OCI-LY3 (cell line): ENCODE results near the gene CTCF.

Experiments used
- H2AFZ ChIP-seq: fragments of 200-600, 300-600 bp; shearing (Covaris generic); 2 replicates; pipeline ENCODE4 v1.6.0; 2014; ENCODE audit warnings: antibody characterized with exemption, low read depth, low read length
- H3K27ac ChIP-seq: fragments of 200-600, 300-600 bp; sonication (generic); 2 replicates; pipeline ENCODE4 v1.5.1; 2014; ENCODE audit warnings: mild to moderate bottlenecking, low read length, moderate library complexity, mixed read lengths
- H3K27me3 ChIP-seq: fragments of 200-600, 300-600 bp; sonication (generic); 2 replicates; pipeline ENCODE4 v1.6.1; 2014; ENCODE audit warnings: low read depth, low read length, mixed read lengths
- H3K36me3 ChIP-seq: fragments of 200-600, 300-600 bp; sonication (generic); replicated peaks from 2 replicates; pipeline ENCODE3; 2014; ENCODE audit warnings: low read depth, low read length, mixed read lengths
- H3K4me1 ChIP-seq: fragments of 300-600, 200-600 bp; sonication (generic); 2 replicates; pipeline ENCODE4 v1.6.1; 2014; ENCODE audit warnings: low read length, mixed read lengths
- H3K4me2 ChIP-seq: fragments of 200-600, 300-600 bp; sonication (generic); 2 replicates; pipeline ENCODE4 v1.6.1; 2014; ENCODE audit warnings: low read length, mixed read lengths
- H3K4me3 ChIP-seq: fragments of 300-600, 200-600 bp; sonication (generic); 2 replicates; pipeline ENCODE4 v1.5.1; 2014; ENCODE audit warnings: antibody characterized with exemption, mild to moderate bottlenecking, low read length, moderate library complexity
- H3K79me2 ChIP-seq: fragments of 300-600, 200-600 bp; shearing (Covaris generic); 2 replicates; pipeline ENCODE4 v1.6.1; 2014; ENCODE audit warnings: mild to moderate bottlenecking, low read length, mixed read lengths
- H3K9ac ChIP-seq: fragments of 300-600, 200-600 bp; shearing (Covaris generic); 2 replicates; pipeline ENCODE4 v1.6.0; 2014; ENCODE audit warnings: mild to moderate bottlenecking, low read length, moderate library complexity
- H3K9me3 ChIP-seq: fragments of 200-600, 300-600 bp; shearing (Covaris generic); 2 replicates; pipeline ENCODE4 v1.6.1; 2014; ENCODE audit warnings: low read length, mixed read lengths; ENCODE audit not compliant: insufficient read depth
- H4K20me1 ChIP-seq: fragments of 200-600, 300-600 bp; sonication (generic); 2 replicates; pipeline ENCODE4 v1.6.1; 2016; ENCODE audit warnings: low read length, mixed read lengths; ENCODE audit not compliant: insufficient read depth
- EZH2phosphoT487 ChIP-seq: fragments of 200-600 bp; shearing (Covaris generic); IDR thresholded peaks from 2 replicates; pipeline ENCODE4 v1.6.1; 2018; ENCODE audit warnings: antibody characterized with exemption, mixed run types, low read depth
- TF ChIP-seq, protein P1 (sequence below): fragments of 200-600, 300-600 bp; sonication (generic); IDR thresholded peaks from 2 replicates; pipeline ENCODE4 v1.5.1; 2014; ENCODE audit warnings: antibody characterized with exemption, low read length, low read depth

The CTCF gene

DNA sequence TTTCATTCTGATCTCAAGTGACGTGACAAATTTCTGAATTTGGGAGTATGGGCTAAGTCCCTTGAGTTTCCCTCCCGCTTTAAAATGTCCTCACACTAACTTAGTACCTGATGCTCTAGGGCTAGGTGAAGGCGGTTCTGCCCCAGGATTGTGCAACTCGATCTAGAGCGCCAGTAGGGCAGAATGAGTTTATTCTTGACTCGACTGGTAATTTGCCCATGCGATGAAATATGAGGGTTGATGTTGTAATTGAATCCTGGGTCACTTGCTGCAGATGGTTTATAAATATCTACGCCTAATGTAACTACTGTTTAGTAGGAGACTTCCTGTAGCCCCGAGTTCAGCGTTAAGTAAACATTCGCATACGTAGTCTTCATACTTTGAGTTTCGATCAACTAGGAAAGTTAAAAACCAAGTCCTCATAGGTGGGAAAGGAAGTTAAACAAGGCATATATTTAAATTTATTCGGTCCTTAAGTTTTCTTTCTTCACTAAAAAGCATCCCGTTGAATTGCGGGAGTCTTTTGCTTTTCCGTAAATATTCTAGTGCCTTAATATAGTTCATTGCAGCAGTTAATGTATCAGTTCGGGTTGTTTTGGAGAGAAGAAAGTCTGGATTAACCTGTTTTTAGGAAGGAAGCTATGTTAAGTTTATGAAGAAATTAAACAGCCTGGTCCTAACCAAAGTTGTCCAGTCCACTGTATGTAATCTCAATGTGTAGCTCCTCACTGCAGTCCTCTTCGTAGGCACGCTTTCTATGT lies 1.6 kb downstream of the CTCF start:
- Histone ChIP-seq H3K9ac (peak overlapping the region; percentile 97), H3K4me3 (peak overlapping the region; percentile 88), H3K79me2 (peaks cover 73% of the 10 kb centered on the region), H3K27me3 (no peaks in the 10 kb centered on the region), H3K4me1 (peaks cover 37% of the 10 kb centered on the region), H3K27ac (peak overlapping the region; percentile 95), H4K20me1 (0 out of 2 replicates have a peak, but pooled peaks cover 7% of the 10 kb centered on the region), H3K4me2 (peak overlapping the region; percentile 90), H3K36me3 (no peaks in the 10 kb centered on the region), H3K9me3 (no peaks in the 10 kb centered on the region), H2AFZ (no peak overlapping the region)
- no peak for TF ChIP-seq EZH2phosphoT487
- TF ChIP-seq, protein P1, sequence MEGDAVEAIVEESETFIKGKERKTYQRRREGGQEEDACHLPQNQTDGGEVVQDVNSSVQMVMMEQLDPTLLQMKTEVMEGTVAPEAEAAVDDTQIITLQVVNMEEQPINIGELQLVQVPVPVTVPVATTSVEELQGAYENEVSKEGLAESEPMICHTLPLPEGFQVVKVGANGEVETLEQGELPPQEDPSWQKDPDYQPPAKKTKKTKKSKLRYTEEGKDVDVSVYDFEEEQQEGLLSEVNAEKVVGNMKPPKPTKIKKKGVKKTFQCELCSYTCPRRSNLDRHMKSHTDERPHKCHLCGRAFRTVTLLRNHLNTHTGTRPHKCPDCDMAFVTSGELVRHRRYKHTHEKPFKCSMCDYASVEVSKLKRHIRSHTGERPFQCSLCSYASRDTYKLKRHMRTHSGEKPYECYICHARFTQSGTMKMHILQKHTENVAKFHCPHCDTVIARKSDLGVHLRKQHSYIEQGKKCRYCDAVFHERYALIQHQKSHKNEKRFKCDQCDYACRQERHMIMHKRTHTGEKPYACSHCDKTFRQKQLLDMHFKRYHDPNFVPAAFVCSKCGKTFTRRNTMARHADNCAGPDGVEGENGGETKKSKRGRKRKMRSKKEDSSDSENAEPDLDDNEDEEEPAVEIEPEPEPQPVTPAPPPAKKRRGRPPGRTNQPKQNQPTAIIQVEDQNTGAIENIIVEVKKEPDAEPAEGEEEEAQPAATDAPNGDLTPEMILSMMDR = no peak

DNA sequence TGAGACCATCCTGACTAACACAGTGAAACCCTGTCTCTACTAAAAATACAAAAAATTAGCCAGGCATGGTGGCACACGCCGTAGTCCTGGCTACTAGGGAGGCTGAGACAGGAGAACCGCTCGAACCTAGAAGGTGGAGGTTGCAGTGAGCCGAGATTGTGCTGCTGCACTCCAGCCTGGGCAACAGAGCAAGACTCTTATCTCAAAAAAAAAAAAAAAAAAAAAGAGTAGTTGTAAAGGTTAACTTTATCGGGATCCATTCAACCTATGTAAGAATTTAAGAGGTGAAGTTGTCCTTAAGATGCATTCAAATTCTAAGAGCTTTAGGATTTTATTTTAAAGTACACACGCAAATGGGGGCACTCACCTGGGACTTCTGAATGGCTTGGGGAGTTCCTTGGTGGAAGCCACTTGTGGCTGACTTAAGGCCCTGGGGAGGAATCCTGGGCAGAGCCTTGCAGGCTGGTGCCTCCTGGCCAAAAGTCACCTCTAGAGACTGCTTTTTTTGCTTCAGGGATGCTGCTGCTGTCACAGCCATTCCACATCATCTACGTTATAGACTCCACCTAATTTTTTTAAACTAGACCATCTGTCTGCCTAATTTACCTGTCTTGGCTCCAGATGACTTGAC lies 3.3 kb downstream of the CTCF start:
- H3K79me2 ChIP-seq = peaks cover 87% of the 10 kb centered on the region
- H3K4me2 ChIP-seq = peak overlapping the region; percentile 90
- peaks cover 37% of the 10 kb centered on the region for H3K4me1 ChIP-seq
- H3K36me3 ChIP-seq = no peaks in the 10 kb centered on the region
- H3K27me3 ChIP-seq = no peaks in the 10 kb centered on the region
- peak overlapping the region; percentile 51; the same call in 1 of the 2 replicates for H3K27ac ChIP-seq
- H3K9me3 ChIP-seq = no peaks in the 10 kb centered on the region
- no peak overlapping the region for H2AFZ ChIP-seq
- H3K9ac ChIP-seq = peak overlapping the region; percentile 23; the same call in 1 of the 2 replicates
- 0 out of 2 replicates have a peak, but pooled peaks cover 7% of the 10 kb centered on the region for H4K20me1 ChIP-seq
- H3K4me3 ChIP-seq = peak overlapping the region; percentile 66
- TF ChIP-seq, protein P1 = no peak
- TF ChIP-seq EZH2phosphoT487 = no peak

DNA sequence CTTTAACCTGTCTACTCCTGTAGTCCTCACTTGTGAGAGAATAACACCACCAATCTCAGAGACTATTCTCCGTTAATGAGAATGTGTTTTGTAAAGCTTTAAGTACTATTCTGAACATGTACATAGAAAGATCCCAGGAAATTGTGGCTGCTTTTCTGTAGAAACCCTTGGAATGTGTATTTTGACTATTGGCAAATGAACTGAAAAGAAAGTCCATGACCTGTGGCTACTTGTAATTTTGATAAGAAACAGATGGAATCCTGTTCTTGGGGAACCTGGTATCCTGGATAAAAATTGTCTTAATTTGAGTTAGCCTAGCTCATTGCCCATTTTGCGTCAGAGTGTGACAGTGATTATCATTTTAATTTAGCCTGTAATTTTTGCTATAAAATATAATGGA lies 9.1 kb downstream of the CTCF start:
- H2AFZ ChIP-seq = no peak overlapping the region
- H3K27ac ChIP-seq = no peak overlapping the region
- no peaks in the 10 kb centered on the region for H3K27me3 ChIP-seq
- no peaks in the 10 kb centered on the region for H3K9me3 ChIP-seq
- no peak overlapping the region for H3K9ac ChIP-seq
- peaks cover 91% of the 10 kb centered on the region for H3K79me2 ChIP-seq
- TF ChIP-seq, protein P1 = no peak
- no peak for TF ChIP-seq EZH2phosphoT487
- no peak overlapping the region for H3K4me3 ChIP-seq
- H4K20me1 ChIP-seq = 0 out of 2 replicates have a peak, but pooled peaks cover 5% of the 10 kb centered on the region
- peaks cover 8% of the 10 kb centered on the region for H3K4me1 ChIP-seq
- H3K36me3 ChIP-seq = peaks cover 30% of the 10 kb centered on the region
- no peak overlapping the region for H3K4me2 ChIP-seq

DNA sequence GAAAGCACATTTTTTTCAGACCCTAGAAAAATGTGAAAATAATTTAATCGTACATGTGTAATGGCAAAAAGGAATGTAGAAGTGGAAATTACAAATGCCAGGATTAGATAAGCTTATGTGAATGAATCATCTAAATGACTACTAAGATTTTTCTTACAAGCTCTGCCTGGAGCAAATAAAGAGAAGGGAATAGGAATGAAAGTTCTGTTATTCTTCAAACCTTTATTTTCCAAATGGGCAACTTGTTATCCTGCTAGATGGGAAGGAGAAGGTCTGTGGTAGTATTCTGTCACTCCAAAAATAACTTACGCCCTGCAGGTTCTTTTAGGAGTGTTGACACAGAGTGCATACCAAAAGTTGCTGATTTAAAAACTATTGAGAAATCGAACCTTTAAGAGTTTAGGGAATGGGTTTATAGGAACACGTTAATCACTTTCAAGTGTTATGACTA lies 9.7 kb downstream of the CTCF start:
- peaks cover 33% of the 10 kb centered on the region for H3K36me3 ChIP-seq
- TF ChIP-seq EZH2phosphoT487 = no peak
- TF ChIP-seq, protein P1 = no peak

More for the DNA sequence above, 9.7 kb downstream of the CTCF start:
- Histone ChIP-seq H3K27ac (no peak overlapping the region), H3K79me2 (peaks cover 91% of the 10 kb centered on the region), H4K20me1 (0 out of 2 replicates have a peak, but pooled peaks cover 3% of the 10 kb centered on the region), H3K4me1 (peaks cover 2% of the 10 kb centered on the region), H3K4me2 (no peak overlapping the region), H3K27me3 (no peaks in the 10 kb centered on the region), H3K4me3 (no peak overlapping the region), H3K9me3 (no peaks in the 10 kb centered on the region), H3K9ac (no peak overlapping the region), H2AFZ (no peak overlapping the region)
